Neural progenitor cell (in vitro differentiated cells): ENCODE results near the gene MORN1.

Experiments
- EZH2 ChIP-seq: fragments of 200-600 bp; sonication (generic); IDR thresholded peaks from 2 replicates; pipeline ENCODE4 v1.6.1; 2017; ENCODE audit warnings: antibody characterized with exemption, mild to moderate bottlenecking, moderate library complexity
- TF ChIP-seq, protein P1 (sequence below): fragments of 200-600 bp; sonication (generic); IDR thresholded peaks from 2 replicates; pipeline ENCODE4 v1.5.1; 2017; ENCODE audit warnings: antibody characterized with exemption, mild to moderate bottlenecking

DNA sequence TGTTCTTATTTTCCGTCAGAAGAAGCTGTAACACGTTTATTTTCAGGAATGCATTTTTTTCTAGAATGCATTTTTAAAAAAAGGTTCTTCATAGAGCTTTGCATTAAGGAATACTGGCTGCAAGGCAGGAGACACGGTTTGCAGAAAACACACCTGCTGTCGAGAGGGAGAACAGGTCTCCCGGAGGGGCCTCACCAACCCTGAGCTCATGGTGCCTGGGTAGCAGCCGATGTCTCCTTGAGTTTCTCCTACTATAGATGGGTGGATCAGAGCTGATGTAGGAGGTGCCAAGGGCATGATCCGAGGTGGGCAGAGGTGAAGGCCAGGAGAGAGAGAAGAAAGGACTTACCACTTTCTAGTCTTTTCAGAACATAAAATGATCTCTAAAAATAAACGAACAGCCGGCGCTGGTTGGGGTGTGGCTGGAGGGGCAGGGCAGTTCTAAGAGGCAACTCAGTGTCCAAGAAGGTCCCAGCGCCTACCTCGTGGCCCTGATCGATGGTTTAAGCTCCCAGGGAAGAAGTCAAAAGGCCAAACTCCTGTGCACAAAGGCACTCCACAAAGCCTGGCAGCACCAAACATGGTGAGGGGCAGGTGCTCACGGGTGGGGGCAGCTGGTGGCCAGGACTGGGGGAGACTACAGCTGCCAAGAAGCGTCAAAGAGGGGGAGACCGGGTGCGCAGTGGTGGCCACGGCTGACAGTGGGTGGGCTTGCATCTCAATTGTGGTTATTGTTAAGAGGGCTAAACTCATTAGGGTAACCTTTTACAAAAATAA lies 12.2 kb downstream of the MORN1 start:
- no peak for TF ChIP-seq EZH2
- TF ChIP-seq, protein P1, sequence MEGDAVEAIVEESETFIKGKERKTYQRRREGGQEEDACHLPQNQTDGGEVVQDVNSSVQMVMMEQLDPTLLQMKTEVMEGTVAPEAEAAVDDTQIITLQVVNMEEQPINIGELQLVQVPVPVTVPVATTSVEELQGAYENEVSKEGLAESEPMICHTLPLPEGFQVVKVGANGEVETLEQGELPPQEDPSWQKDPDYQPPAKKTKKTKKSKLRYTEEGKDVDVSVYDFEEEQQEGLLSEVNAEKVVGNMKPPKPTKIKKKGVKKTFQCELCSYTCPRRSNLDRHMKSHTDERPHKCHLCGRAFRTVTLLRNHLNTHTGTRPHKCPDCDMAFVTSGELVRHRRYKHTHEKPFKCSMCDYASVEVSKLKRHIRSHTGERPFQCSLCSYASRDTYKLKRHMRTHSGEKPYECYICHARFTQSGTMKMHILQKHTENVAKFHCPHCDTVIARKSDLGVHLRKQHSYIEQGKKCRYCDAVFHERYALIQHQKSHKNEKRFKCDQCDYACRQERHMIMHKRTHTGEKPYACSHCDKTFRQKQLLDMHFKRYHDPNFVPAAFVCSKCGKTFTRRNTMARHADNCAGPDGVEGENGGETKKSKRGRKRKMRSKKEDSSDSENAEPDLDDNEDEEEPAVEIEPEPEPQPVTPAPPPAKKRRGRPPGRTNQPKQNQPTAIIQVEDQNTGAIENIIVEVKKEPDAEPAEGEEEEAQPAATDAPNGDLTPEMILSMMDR, result no peak
